ENCODE results near the gene XPO4.

DNA sequence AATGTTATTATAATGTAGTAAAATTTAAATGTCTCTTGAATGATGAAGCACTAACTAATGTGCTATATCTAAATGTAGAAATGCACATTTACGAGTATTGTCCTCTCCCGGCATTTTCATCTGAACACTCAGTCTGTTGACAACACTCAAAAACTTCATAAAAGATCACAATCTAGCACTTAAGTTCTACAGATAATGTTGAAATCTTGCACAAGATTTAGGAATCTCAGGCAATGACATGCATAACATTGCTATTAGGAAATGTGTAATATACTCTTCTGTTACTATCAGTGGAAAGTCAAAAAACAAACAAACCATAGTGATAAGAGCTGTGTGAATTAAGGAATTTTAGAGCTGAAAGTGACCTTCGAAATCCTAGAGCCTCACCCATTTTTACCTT lies 37.5 kb upstream of the XPO4 start:
- TF ChIP-seq CTCF (IDR thresholded peaks at IDR 0.05) (no peak), POLR2A (IDR thresholded peaks at IDR 0.05) (no peak)

Measured in ovary (tissue), 3 donors.